ENCODE measurements around the gene SGCD.

SGCD gene

GRCh38 chr5:156459812-156460385, 132.9 kb downstream of the SGCD start:
- TF ChIP-seq REST (IDR thresholded peaks at IDR 0.05; ENCODE audit: insufficient read depth in 1 of 2, low read depth in 2 of 2, low read length in 2 of 2), result no peak
- TF ChIP-seq TAF1 (IDR thresholded peaks at IDR 0.05; ENCODE audit: borderline replicate concordance, insufficient read depth, low read length), result no peak
- TF ChIP-seq POLR2AphosphoS5 (IDR thresholded peaks at IDR 0.05; ENCODE audit: low read depth, low read length), result no peak
- no peak for TF ChIP-seq FOXP2 (optimal IDR thresholded peaks at IDR 0.05; ENCODE audit: borderline replicate concordance, extremely low read depth, extremely low read length, insufficient read depth)
- TF ChIP-seq SIN3A (IDR thresholded peaks at IDR 0.05; ENCODE audit: borderline replicate concordance, insufficient read depth, low read length), result no peak

GRCh38 chr5:156460471-156460870, 133.5 kb downstream of the SGCD start:
- no peak for TF ChIP-seq TAF1 (IDR thresholded peaks at IDR 0.05; ENCODE audit: borderline replicate concordance, insufficient read depth, low read length)
- TF ChIP-seq FOXP2 (optimal IDR thresholded peaks at IDR 0.05; ENCODE audit: borderline replicate concordance, extremely low read depth, extremely low read length, insufficient read depth), result no peak
- no peak for TF ChIP-seq POLR2AphosphoS5 (IDR thresholded peaks at IDR 0.05; ENCODE audit: low read depth, low read length)
- no peak for TF ChIP-seq SIN3A (IDR thresholded peaks at IDR 0.05; ENCODE audit: borderline replicate concordance, insufficient read depth, low read length)
- no peak for TF ChIP-seq REST (IDR thresholded peaks at IDR 0.05; ENCODE audit: insufficient read depth in 1 of 2, low read depth in 2 of 2, low read length in 2 of 2)

GRCh38 chr5:156466871-156467270, 139.9 kb downstream of the SGCD start:
- no peak for TF ChIP-seq POLR2AphosphoS5 (IDR thresholded peaks at IDR 0.05; ENCODE audit: low read depth, low read length)

- TF ChIP-seq SIN3A (IDR thresholded peaks at IDR 0.05; ENCODE audit: borderline replicate concordance, insufficient read depth, low read length), result no peak
- TF ChIP-seq FOXP2 (optimal IDR thresholded peaks at IDR 0.05; ENCODE audit: borderline replicate concordance, extremely low read depth, extremely low read length, insufficient read depth), result no peak
- no peak for TF ChIP-seq REST (IDR thresholded peaks at IDR 0.05; ENCODE audit: insufficient read depth in 1 of 2, low read depth in 2 of 2, low read length in 2 of 2)
- no peak for TF ChIP-seq TAF1 (IDR thresholded peaks at IDR 0.05; ENCODE audit: borderline replicate concordance, insufficient read depth, low read length)
- no peak for TF ChIP-seq POLR2AphosphoS5 (IDR thresholded peaks at IDR 0.05; ENCODE audit: low read depth, low read length)
Observed at GRCh38 chr5:156469636-156470035, 142.7 kb downstream of the SGCD start.

GRCh38 chr5:156471893-156472292, 144.9 kb downstream of the SGCD start:
- TF ChIP-seq TAF1 (IDR thresholded peaks at IDR 0.05; ENCODE audit: borderline replicate concordance, insufficient read depth, low read length) (no peak), POLR2AphosphoS5 (IDR thresholded peaks at IDR 0.05; ENCODE audit: low read depth, low read length) (no peak), SIN3A (IDR thresholded peaks at IDR 0.05; ENCODE audit: borderline replicate concordance, insufficient read depth, low read length) (no peak), REST (IDR thresholded peaks at IDR 0.05; ENCODE audit: insufficient read depth in 1 of 2, low read depth in 2 of 2, low read length in 2 of 2) (no peak), FOXP2 (optimal IDR thresholded peaks at IDR 0.05; ENCODE audit: borderline replicate concordance, extremely low read depth, extremely low read length, insufficient read depth) (no peak)
